ENCODE data around the gene DLX3.
A peak's percentile ranks its signal among the peaks of the same experiment; 100 is the strongest.

Gene DLX3

DNA sequence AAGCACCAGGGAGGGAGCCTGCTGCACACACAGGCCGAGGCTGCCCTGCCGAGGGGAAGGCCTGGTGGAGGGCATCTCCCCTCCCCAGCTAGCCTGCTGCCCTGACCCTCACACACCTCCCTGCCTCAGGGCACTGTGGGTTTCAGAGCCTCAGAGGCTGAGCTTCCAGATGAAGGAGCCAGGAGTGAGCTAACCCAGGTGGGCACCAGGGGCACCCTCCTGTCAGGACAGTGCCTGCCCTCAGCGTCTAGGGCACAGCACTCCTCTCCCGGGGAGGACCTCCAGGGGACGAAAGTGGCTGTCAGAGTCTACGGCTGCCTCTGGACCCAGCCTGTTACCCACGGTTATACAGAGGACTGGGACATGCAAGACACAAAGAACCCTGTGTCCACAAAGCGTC lies 48.8 kb downstream of the DLX3 start:
- H3K27me3 ChIP-seq = no peaks in the 10 kb centered on the region
- TF ChIP-seq, protein P1, sequence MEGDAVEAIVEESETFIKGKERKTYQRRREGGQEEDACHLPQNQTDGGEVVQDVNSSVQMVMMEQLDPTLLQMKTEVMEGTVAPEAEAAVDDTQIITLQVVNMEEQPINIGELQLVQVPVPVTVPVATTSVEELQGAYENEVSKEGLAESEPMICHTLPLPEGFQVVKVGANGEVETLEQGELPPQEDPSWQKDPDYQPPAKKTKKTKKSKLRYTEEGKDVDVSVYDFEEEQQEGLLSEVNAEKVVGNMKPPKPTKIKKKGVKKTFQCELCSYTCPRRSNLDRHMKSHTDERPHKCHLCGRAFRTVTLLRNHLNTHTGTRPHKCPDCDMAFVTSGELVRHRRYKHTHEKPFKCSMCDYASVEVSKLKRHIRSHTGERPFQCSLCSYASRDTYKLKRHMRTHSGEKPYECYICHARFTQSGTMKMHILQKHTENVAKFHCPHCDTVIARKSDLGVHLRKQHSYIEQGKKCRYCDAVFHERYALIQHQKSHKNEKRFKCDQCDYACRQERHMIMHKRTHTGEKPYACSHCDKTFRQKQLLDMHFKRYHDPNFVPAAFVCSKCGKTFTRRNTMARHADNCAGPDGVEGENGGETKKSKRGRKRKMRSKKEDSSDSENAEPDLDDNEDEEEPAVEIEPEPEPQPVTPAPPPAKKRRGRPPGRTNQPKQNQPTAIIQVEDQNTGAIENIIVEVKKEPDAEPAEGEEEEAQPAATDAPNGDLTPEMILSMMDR (IDR thresholded peaks at IDR 0.05; ENCODE audit: low read depth, low read length) = no peak

DNA sequence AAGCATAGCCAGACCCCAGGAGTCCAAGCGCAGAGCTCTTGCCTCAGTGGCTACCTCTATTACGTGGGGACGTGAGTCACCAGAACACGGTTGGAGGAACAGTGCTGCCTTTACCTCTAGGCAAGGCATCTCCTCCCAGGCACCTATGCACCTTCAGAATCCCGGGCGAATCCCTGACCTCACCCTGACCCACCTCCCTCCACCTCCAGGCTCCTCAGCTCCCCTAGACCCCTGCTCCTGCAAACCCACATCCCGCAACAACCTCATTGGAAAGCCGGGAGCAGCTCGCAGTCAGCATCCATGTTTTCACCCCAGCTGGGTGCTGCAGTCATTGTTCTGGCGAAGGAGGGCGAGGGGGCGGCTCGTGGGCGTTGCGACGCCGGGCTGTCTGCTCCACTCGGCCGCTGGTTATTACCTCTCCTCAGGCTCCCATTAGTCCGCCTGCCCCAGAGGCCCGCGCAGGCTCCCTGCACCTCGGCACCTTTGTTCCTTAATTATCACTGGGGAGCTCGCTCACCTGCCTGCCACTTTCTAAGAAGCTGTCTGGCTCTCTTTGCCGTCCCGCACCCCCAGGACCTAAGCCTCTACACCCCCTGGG lies 50.7 kb downstream of the DLX3 start:
- no peak overlapping the region for H3K4me3 ChIP-seq (ENCODE audit: low read depth, low read length)
- no peaks in the 10 kb centered on the region for H3K9me3 ChIP-seq
- H3K27me3 ChIP-seq = no peaks in the 10 kb centered on the region
- H3K4me1 ChIP-seq = no peaks in the 10 kb centered on the region
- TF ChIP-seq, protein P1 (IDR thresholded peaks at IDR 0.05; ENCODE audit: low read depth, low read length) = no peak
- DNase-seq = peak; percentile 45
- H3K36me3 ChIP-seq = no peaks in the 10 kb centered on the region

More for the DNA sequence above, 48.8 kb downstream of the DLX3 start:
- Histone ChIP-seq H3K4me1 (no peaks in the 10 kb centered on the region), H3K4me3 (ENCODE audit: low read depth, low read length) (no peak overlapping the region), H3K9me3 (no peaks in the 10 kb centered on the region), H3K36me3 (no peaks in the 10 kb centered on the region)
- no peak for DNase-seq

DNA sequence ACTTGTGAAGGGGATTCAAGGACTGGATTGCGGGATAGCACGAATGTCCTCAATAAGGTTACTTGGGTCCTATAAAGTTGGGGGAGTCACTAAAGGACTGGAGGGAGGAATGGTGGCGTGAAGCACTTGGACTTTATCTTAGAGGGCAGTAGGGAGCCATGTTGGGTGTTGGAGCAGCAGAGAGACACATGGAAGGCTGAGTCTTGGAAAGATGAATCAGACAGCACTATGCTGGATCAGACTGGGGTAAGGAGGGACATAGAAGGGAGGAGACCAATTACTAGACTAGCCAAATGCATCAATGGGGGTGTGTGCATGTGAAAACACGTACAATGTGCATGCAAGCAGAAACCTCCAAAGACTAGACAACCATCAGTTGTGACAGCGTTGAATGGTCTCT lies 52.1 kb downstream of the DLX3 start:
- TF ChIP-seq, protein P1 (IDR thresholded peaks at IDR 0.05; ENCODE audit: low read depth, low read length) = no peak
- Histone ChIP-seq H3K36me3 (no peaks in the 10 kb centered on the region), H3K4me1 (no peaks in the 10 kb centered on the region), H3K27me3 (no peaks in the 10 kb centered on the region), H3K4me3 (ENCODE audit: low read depth, low read length) (no peak overlapping the region), H3K9me3 (no peaks in the 10 kb centered on the region)
- no peak for DNase-seq

DNA sequence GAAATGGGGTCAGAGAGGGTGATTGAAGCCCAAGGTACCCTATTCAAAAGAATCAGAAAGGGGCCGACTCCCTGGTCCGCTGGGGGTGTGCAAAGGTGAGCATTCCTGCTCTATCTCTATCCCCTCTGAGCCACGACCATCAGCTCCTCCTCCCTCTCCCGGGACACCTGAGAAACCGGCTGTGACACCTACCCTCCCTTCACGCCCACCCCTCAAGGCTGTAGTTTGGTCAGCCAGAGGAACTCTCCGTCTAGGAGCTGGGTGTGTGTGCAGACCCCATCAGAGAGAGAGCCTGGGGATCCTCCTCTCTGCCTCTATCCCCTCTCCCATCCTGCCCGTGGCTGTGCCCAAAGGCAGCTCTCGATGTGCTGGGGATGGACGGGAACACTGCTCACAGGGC lies 53.6 kb downstream of the DLX3 start:
- Histone ChIP-seq H3K36me3 (no peaks in the 10 kb centered on the region), H3K4me1 (no peaks in the 10 kb centered on the region), H3K9me3 (no peaks in the 10 kb centered on the region), H3K4me3 (ENCODE audit: low read depth, low read length) (no peak overlapping the region), H3K27me3 (no peaks in the 10 kb centered on the region)
- no peak for DNase-seq
- TF ChIP-seq, protein P1 (IDR thresholded peaks at IDR 0.05; ENCODE audit: low read depth, low read length) = no peak
